Thyroid gland (tissue), 4 donors: Measurements from ENCODE around the gene NLK.

Source experiments
- CTCF ChIP-seq, 6 experiments: fragments of 200-600 bp in 3 of 6; fragments of 450-650 bp in 3 of 6; sonication (generic) in 3 of 6; IDR thresholded peaks; one replicate each; pipeline ENCODE4 v1.5.1; 2016 to 2019; ENCODE audit warnings: antibody characterized with exemption in 6 of 6, mild to moderate bottlenecking in 2 of 6, inconsistent platforms in 1 of 6, moderate library complexity in 1 of 6
- POLR2A ChIP-seq, 2 donors: fragments of 450-650 bp; IDR thresholded peaks; one replicate each; pipeline ENCODE4 v1.6.1; 2017; ENCODE audit warnings: antibody characterized with exemption in 2 of 2, mild to moderate bottlenecking in 2 of 2, moderate library complexity in 1 of 2

GRCh38 chr17:28226563-28227315, 184.3 kb downstream of the NLK start:
- TF ChIP-seq CTCF (IDR thresholded peaks at IDR 0.05) (no peak), POLR2A (IDR thresholded peaks at IDR 0.05) (no peak)
